B cell (primary cell): ENCODE measurements around the gene DRAXIN.

Source experiments
- CTCF ChIP-seq: fragments of 200-600 bp; IDR thresholded peaks from one replicate; pipeline ENCODE4 v1.8.0; 2022; ENCODE audit warnings: antibody characterized with exemption, mild to moderate bottlenecking
- EZH2 ChIP-seq: IDR thresholded peaks from 2 replicates; pipeline ENCODE4 v1.6.1; 2012; ENCODE audit warnings: borderline replicate concordance, low read depth, mild to moderate bottlenecking, moderate library complexity, low read length; ENCODE audit not compliant: insufficient read depth, poor library complexity, severe bottlenecking

- TF ChIP-seq CTCF (no peak), EZH2 (no peak)
Measured at GRCh38 chr1:11705596-11705995, 14.1 kb downstream of the DRAXIN start.
